Endothelial cell of umbilical vein (primary cell): ENCODE results near the gene SIGLEC10. TPM values are rescaled to one million over a fixed set of nuclear protein-coding genes. Genes with fewer than 3 reads are reported as not detected.

Source experiments
- BruUV-seq: library from RNA; stranded (reverse); fragments of 400-500 nt; replicated peaks from 2 replicates; lab custom pipeline; 2021; lab: Mats Ljungman, UMichigan
- CTCF ChIA-PET: fragments of 300-600, 350-600 bp; sonication (Branson Sonifier 250); formaldehyde crosslinking; loops from one replicate; lab custom pipeline; 2021; ENCODE audit warnings: antibody characterized with exemption, inconsistent platforms; lab: Charles Lee
- POLR2A ChIA-PET: fragments of 300-600, 350-600 bp; sonication (Branson Sonifier 250); formaldehyde crosslinking; loops from one replicate; lab custom pipeline; 2021; ENCODE audit warnings: antibody characterized with exemption, inconsistent platforms; lab: Charles Lee
- DNase-seq: peaks from one replicate; pipeline ENCODE4 v3.0.0-alpha.2; 2011; ENCODE audit warnings: low read depth, low spot score
- FAIRE-seq: peaks from 2 replicates; lab custom pipeline; 2011; peaks lifted over from hg19 to GRCh38; lab: Jason Lieb, UNC
- H2AFZ ChIP-seq: 2 replicates; pipeline ENCODE4 v1.6.0; 2012; ENCODE audit warnings: low read depth, low read length, control low read depth, inconsistent platforms
- H3K27ac ChIP-seq: 2 replicates; pipeline ENCODE4 v1.5.1; 2011; ENCODE audit warnings: low read depth, mild to moderate bottlenecking, control low read depth, low read length, moderate library complexity; ENCODE audit not compliant: insufficient read depth
- H3K27me3 ChIP-seq, 2 experiments: 2 replicates each; pipeline versions ENCODE4 v1.6.0 to v1.6.1; 2011; ENCODE audit warnings: low read length in 2 of 2, mixed read lengths in 1 of 2; ENCODE audit not compliant: control insufficient read depth in 2 of 2, insufficient read depth in 2 of 2
- H3K36me3 ChIP-seq, 2 experiments: 2 replicates in 1 of 2; 3 replicates in 1 of 2; pipeline ENCODE4 v1.5.1; 2011; ENCODE audit warnings: low read length in 2 of 2, mild to moderate bottlenecking in 1 of 2, moderate library complexity in 1 of 2; ENCODE audit not compliant: control insufficient read depth in 2 of 2, insufficient read depth in 2 of 2; ENCODE audit errors: extremely low read depth in 1 of 2
- H3K4me1 ChIP-seq: 3 replicates; pipeline ENCODE4 v1.5.1; 2011; ENCODE audit warnings: mild to moderate bottlenecking, low read length; ENCODE audit not compliant: control insufficient read depth, insufficient read depth; ENCODE audit errors: extremely low read depth
- H3K4me2 ChIP-seq: 2 replicates; pipeline ENCODE4 v1.6.1; 2011; ENCODE audit warnings: low read length, control low read depth, mixed read lengths; ENCODE audit not compliant: insufficient read depth
- H3K4me3 ChIP-seq, 3 experiments: fragments of 200-600 bp in 1 of 3; sonication (generic), shearing (Covaris generic) in 1 of 3; replicated peaks in 1 of 3; 2 replicates each; pipeline ENCODE4 v1.5.1; 2011 to 2016; ENCODE audit warnings: control low read depth in 3 of 3, low read length in 3 of 3, mild to moderate bottlenecking in 2 of 3, inconsistent platforms in 1 of 3, low read depth in 1 of 3, moderate library complexity in 1 of 3; ENCODE audit not compliant: insufficient read depth in 1 of 3
- H3K79me2 ChIP-seq: 2 replicates; pipeline ENCODE4 v1.6.0; 2012; ENCODE audit warnings: low read length, inconsistent platforms; ENCODE audit not compliant: control insufficient read depth, insufficient read depth
- H3K9ac ChIP-seq: replicated peaks from 2 replicates; pipeline ENCODE3; 2011; ENCODE audit warnings: low read length, control low read depth; ENCODE audit not compliant: insufficient read depth; ENCODE audit errors: extremely low read depth
- H3K9me1 ChIP-seq: replicated peaks from 3 replicates; pipeline ENCODE4 v1.6.0; 2011; ENCODE audit warnings: mild to moderate bottlenecking, low read length; ENCODE audit not compliant: control insufficient read depth, insufficient read depth; ENCODE audit errors: extremely low read depth
- H3K9me3 ChIP-seq: replicated peaks from 2 replicates; pipeline ENCODE4 v1.5.1; 2012; ENCODE audit warnings: low read length, inconsistent platforms; ENCODE audit not compliant: control insufficient read depth, insufficient read depth
- H4K20me1 ChIP-seq: replicated peaks from 2 replicates; pipeline ENCODE3; 2011; ENCODE audit warnings: mild to moderate bottlenecking, low read length; ENCODE audit not compliant: control insufficient read depth, insufficient read depth; ENCODE audit errors: extremely low read depth
- EZH2 ChIP-seq: IDR thresholded peaks from 2 replicates; pipeline ENCODE4 v1.6.1; 2012; ENCODE audit warnings: borderline replicate concordance, low read depth, mild to moderate bottlenecking, moderate library complexity, low read length, inconsistent platforms; ENCODE audit not compliant: severe bottlenecking
- JUN ChIP-seq: IDR thresholded peaks from 2 replicates; pipeline ENCODE4 v1.6.1; 2011; ENCODE audit warnings: borderline replicate concordance, low read depth; ENCODE audit not compliant: insufficient read length, insufficient read depth
- MYC ChIP-seq: IDR thresholded peaks from one replicate; pipeline ENCODE4 v1.6.1; 2011; ENCODE audit warnings: mild to moderate bottlenecking, low read depth, low read length
- POLR2AphosphoS5 ChIP-seq: IDR thresholded peaks from 2 replicates; pipeline ENCODE4 v1.6.1; 2012; ENCODE audit warnings: low read depth, mild to moderate bottlenecking, control low read depth, low read length, moderate library complexity; ENCODE audit not compliant: insufficient read depth
- dilution Hi-C: fragments of 300-500 bp; cut with MboI; formaldehyde crosslinking; loops from one replicate; pipeline ENCODE4 v1.15.0; 2019; ENCODE audit warnings: low sequenced_read_pairs; ENCODE audit not compliant: extremely low pct_ligation_motif_present
- intact Hi-C: fragments of 100-400 bp; cut with micrococcal nuclease; formaldehyde crosslinking; loops from one replicate; pipeline ENCODE4 v1.10.0; 2022
- polyA plus RNA-seq, 4 experiments: library from polyadenylated mRNA; depleted of rRNA in 3 of 4; stranded (reverse) in 3 of 4; unstranded in 1 of 4; fragments of >200 nt; gene quantifications; 2 replicates each; pipeline versions ENCODE4 v1.2.1 to v1.2.3, GENCODE V29; 2011 to 2012; ENCODE audit warnings: missing spikeins in 1 of 4
- total RNA-seq: library from RNA; stranded (reverse); gene quantifications from 2 replicates; pipeline ENCODE4 v1.2.3, GENCODE V29; 2021
- TF ChIP-seq, protein P1 (sequence below), 2 donors: IDR thresholded peaks; 1 replicate in 1 of 2; 2 replicates in 1 of 2; pipeline ENCODE4 v1.5.1; 2011; ENCODE audit warnings: low read length in 2 of 2, mild to moderate bottlenecking in 2 of 2, moderate library complexity in 2 of 2, control low read depth in 1 of 2, inconsistent platforms in 1 of 2, low read depth in 1 of 2; ENCODE audit not compliant: insufficient read depth in 1 of 2; ENCODE audit errors: extremely low read depth in 1 of 2

The SIGLEC10 gene
- total and polyA plus RNA-seq, 2 donors (not counting 3 experiments of a cell fraction or from before 2014, with no cell fraction given): not detected

GRCh38 chr19:51415187-51415586 is 2.3 kb downstream of the SIGLEC10 start:
- ChIA-PET POLR2A (no interaction called here), CTCF (no interaction called here)
- Histone ChIP-seq H3K4me2 (no peak overlapping the region), H3K27me3 (no peaks in the 10 kb centered on the region), H3K79me2 (no peaks in the 10 kb centered on the region), H3K9me1 (no peaks in the 10 kb centered on the region), H3K4me3 (no peak overlapping the region), H3K27ac (no peak overlapping the region), H3K9ac (no peak overlapping the region), H3K9me3 (no peaks in the 10 kb centered on the region), H3K36me3 (no peaks in the 10 kb centered on the region), H2AFZ (no peak overlapping the region), H4K20me1 (no peaks in the 10 kb centered on the region), H3K4me1 (no peaks in the 10 kb centered on the region)
- intact Hi-C loops: no loop called here
- DNase-seq: no peak
- dilution Hi-C loops: no loop called here
- TF ChIP-seq, protein P1, sequence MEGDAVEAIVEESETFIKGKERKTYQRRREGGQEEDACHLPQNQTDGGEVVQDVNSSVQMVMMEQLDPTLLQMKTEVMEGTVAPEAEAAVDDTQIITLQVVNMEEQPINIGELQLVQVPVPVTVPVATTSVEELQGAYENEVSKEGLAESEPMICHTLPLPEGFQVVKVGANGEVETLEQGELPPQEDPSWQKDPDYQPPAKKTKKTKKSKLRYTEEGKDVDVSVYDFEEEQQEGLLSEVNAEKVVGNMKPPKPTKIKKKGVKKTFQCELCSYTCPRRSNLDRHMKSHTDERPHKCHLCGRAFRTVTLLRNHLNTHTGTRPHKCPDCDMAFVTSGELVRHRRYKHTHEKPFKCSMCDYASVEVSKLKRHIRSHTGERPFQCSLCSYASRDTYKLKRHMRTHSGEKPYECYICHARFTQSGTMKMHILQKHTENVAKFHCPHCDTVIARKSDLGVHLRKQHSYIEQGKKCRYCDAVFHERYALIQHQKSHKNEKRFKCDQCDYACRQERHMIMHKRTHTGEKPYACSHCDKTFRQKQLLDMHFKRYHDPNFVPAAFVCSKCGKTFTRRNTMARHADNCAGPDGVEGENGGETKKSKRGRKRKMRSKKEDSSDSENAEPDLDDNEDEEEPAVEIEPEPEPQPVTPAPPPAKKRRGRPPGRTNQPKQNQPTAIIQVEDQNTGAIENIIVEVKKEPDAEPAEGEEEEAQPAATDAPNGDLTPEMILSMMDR (IDR thresholded peaks at IDR 0.05; ENCODE audit: extremely low read depth in 1 of 2, insufficient read depth in 1 of 2, low read depth in 1 of 2, low read length in 2 of 2): no peak
- TF ChIP-seq MYC (no peak), EZH2 (no peak), JUN (no peak), POLR2AphosphoS5 (no peak)
- FAIRE-seq: no peak
- BruUV-seq: no TSS peak
